OCI-LY7 (cell line): ENCODE measurements around the gene MAP2K7.

ENCODE experiments used
- CTCF ChIP-seq: fragments of 200-600 bp; sonication (generic); conservative IDR thresholded peaks from 2 replicates; pipeline ENCODE4 v1.5.1; 2014; ENCODE audit warnings: mild to moderate bottlenecking, antibody characterized with exemption, low read length, moderate library complexity, mixed read lengths
- EZH2phosphoT487 ChIP-seq: fragments of 200-600 bp; sonication (generic); IDR thresholded peaks from 2 replicates; pipeline ENCODE4 v1.6.1; 2018; ENCODE audit warnings: low read depth, borderline replicate concordance, mild to moderate bottlenecking, mixed run types, antibody characterized with exemption, low read length, moderate library complexity, mixed read lengths

- TF ChIP-seq CTCF (no peak), EZH2phosphoT487 (no peak)
These were observed 49.4 kb downstream of the MAP2K7 start for GRCh38 chr19:7953060-7953459.
